Activated CD4-positive, alpha-beta T cell treated with anti-CD3 and anti-CD28 coated beads, Interleukin-2, amount 10 ng/mL, durations not matched to agents 24 days and 14 days (primary cell): ENCODE data around the gene TF. TPM values are rescaled to one million over a fixed set of nuclear protein-coding genes. Genes with fewer than 3 reads are reported as not detected.
A peak's percentile ranks its signal among the peaks of the same experiment; 100 is the strongest.
"Not testable (repeated sequence)": the region's sequence is repeated elsewhere in the genome, so short reads cannot be mapped to it uniquely, and the experiment has no call there.

Experiments used
- DNase-seq: peaks from one replicate; pipeline ENCODE4 v3.0.0; 2022
- H3K27ac Mint-ChIP-seq: one replicate; pipeline ENCODE4 v1.8.0; 2022; ENCODE audit warnings: mild to moderate bottlenecking, mixed read lengths
- H3K27me3 Mint-ChIP-seq: one replicate; pipeline ENCODE4 v1.8.0; 2022; ENCODE audit warnings: mixed read lengths
- H3K36me3 Mint-ChIP-seq: one replicate; pipeline ENCODE4 v1.8.0; 2022; ENCODE audit warnings: low read depth, mild to moderate bottlenecking, mixed read lengths
- H3K4me1 Mint-ChIP-seq: one replicate; pipeline ENCODE4 v1.8.0; 2021; ENCODE audit warnings: mixed read lengths
- H3K4me3 Mint-ChIP-seq: one replicate; pipeline ENCODE4 v1.8.0; 2022; ENCODE audit warnings: mild to moderate bottlenecking, moderate library complexity, mixed read lengths
- H3K9me3 Mint-ChIP-seq: one replicate; pipeline ENCODE4 v1.8.0; 2021; ENCODE audit warnings: mixed read lengths
- intact Hi-C: fragments of 100-400 bp; cut with micrococcal nuclease; formaldehyde crosslinking; loops from one replicate; pipeline ENCODE4 v1.15.1; 2023
- total RNA-seq: library from RNA; stranded (reverse); gene quantifications from 2 replicates; pipeline ENCODE4 v1.2.3, GENCODE V29; 2022

The TF gene
- total RNA-seq, 1 donor from 2014 or later = 0.26 TPM

DNA sequence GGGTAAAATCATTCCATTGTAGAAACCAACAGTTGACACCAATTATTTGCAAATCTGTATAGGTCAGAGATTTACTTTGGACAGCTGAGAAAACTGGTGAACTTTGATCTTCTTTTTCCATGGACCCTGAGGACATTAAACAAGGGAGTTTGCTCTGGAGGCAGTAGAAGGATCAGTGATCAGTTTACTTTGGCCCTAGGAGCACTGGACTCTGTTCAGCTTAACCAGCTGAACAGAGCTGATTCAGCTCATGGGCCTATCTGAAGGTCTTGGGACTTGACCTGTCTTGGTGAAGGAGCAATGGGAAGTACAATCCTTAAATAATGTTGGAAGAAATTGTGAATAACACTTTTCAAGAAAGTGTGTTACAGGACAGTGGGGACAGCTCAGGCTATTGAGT is 15.2 kb upstream of the TF start:
- peaks cover 10% of the 10 kb centered on the region for H3K9me3 Mint-ChIP-seq
- no peaks in the 10 kb centered on the region for H3K36me3 Mint-ChIP-seq
- H3K4me3 Mint-ChIP-seq = no peak overlapping the region
- intact Hi-C loops = no loop called here
- peak; percentile 8 for DNase-seq
- H3K4me1 Mint-ChIP-seq = no peaks in the 10 kb centered on the region
- H3K27ac Mint-ChIP-seq = no peak overlapping the region
- H3K27me3 Mint-ChIP-seq = peaks cover 6% of the 10 kb centered on the region

DNA sequence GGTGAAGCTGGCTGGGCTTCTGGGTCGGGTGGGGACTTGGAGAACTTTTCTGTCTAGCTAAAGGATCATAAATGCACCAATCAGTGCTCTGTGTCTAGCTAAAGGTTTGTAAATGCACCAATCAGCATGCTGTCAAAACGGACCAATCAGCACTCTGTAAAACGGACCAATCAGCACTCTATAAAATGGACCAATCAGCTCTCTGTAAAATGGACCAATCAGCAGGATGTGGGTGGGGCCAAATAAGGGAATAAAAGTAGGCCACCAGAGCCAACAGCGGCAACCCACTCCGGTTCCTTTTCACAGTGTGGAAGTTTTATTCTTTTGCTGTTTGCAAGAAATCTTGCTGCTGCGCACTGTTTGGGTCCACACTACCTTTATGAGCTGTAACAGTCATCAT is 14.0 kb upstream of the TF start:
- H3K27me3 Mint-ChIP-seq, H3K4me3 Mint-ChIP-seq, H3K27ac Mint-ChIP-seq, H3K4me1 Mint-ChIP-seq, intact Hi-C loops, H3K36me3 Mint-ChIP-seq: not testable (repeated sequence)
- peaks cover 10% of the 10 kb centered on the region for H3K9me3 Mint-ChIP-seq
- peak; percentile 18 for DNase-seq

DNA sequence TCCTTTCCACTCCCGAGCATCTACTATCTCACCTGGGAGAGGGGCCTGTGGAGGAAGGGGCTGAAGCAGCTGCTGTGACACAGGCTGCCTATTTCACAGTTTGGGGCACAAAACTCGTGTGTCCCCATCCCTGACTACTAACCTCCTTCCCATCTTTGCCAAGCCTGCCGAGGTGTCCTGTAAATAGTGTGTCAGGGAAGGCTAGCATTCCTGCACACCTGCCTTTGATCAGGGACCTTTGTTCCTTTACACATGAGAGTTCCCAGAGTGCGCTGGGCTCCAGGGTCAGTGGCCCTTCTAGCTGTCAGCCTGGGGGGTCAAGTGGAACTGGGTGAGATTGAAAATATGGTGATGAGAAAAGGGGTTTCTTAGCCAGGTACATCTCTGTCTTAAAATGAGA is 13.0 kb upstream of the TF start:
- Mint-ChIP-seq H3K27ac (no peak overlapping the region), H3K36me3 (no peaks in the 10 kb centered on the region), H3K4me1 (no peaks in the 10 kb centered on the region), H3K4me3 (no peak overlapping the region), H3K27me3 (peaks cover 8% of the 10 kb centered on the region), H3K9me3 (peaks cover 10% of the 10 kb centered on the region)
- no peak for DNase-seq
- intact Hi-C loops = no loop called here

DNA sequence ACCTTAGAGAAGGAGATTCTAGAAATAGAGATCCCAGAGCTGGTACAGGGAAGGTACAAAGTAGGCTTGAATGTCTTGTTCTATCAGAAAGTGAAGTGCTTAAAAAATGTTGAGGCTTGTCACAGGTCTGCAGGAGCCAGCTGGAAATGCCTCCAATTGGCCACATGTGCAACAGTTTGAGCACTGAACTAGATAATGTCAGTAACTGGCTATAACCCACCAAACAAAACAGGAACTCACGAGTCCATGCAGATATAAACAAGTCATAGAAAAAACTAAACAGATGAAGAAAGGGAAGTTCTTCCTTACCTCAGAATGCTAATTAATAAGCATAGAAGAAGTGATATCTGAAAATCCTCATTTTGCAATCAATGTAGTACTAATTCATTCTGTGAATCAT is 11.9 kb upstream of the TF start:
- H3K9me3 Mint-ChIP-seq = peaks cover 19% of the 10 kb centered on the region
- no peak for DNase-seq
- H3K27me3 Mint-ChIP-seq = peaks cover 8% of the 10 kb centered on the region
- intact Hi-C loops = no loop called here
- H3K36me3 Mint-ChIP-seq = no peaks in the 10 kb centered on the region
- no peak overlapping the region for H3K27ac Mint-ChIP-seq
- H3K4me3 Mint-ChIP-seq = no peak overlapping the region
- H3K4me1 Mint-ChIP-seq = no peaks in the 10 kb centered on the region

DNA sequence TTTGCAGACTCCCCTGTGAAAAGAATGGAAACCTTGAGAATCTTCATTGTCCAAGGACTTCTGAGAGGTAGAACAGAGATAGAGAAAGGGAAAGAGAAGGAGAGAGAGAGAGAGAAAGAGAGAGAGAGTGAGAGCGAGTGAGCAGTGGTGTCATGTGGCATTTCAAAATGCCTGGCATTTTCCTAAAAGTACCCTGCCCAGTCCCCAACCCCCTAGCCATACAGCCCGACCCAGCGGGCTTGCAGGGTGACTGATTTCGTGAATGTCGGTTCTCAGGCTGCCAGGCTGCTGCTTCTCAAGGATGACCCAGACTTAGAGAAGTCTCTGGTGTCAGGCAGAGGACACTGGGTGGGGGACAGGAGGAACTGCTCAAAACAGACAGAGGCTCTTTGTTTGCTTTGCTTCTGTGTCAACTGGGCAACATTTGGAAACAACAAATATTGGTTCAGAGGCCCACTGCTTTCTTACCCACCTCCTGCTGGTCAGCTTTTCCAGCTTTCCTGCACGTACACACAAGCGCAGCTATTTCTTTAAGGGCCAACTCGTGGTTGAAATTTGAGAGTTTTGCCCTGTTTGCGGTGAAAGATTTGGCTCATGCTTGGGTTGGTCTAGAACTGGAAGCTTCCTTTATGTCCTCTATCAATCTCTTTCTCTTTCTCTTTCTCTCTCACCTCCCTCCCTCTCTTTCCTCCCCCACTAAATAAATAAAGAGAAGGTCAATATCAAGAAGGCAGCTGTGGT is 3.7 kb upstream of the TF start:
- Mint-ChIP-seq H3K36me3 (no peaks in the 10 kb centered on the region), H3K4me1 (no peaks in the 10 kb centered on the region), H3K4me3 (no peak overlapping the region), H3K27me3 (peaks cover 34% of the 10 kb centered on the region), H3K9me3 (peaks cover 9% of the 10 kb centered on the region), H3K27ac (no peak overlapping the region)
- DNase-seq = peak; percentile 29
- intact Hi-C loops = no loop called here

DNA sequence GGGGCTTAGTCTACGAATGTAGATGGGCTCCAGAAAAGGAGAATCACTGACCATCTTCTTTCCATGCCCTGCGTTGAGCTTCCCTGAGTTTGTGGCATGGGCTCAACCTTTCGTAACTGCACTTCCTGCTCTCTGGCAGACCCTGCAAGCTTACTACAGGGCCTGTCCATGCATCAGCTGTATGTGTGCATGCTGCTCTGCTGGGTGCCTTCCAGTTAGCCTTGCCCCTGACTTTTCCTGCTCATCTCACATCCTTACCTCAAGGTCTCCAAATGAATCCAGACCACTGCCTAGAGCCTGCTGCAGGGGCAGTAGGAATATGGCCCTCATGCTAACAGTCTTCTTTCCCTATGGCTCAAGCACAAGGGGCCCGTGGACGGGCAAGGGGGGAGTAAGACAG is 2.0 kb upstream of the TF start:
- no peaks in the 10 kb centered on the region for H3K9me3 Mint-ChIP-seq
- H3K4me1 Mint-ChIP-seq = no peaks in the 10 kb centered on the region
- peaks cover 35% of the 10 kb centered on the region for H3K27me3 Mint-ChIP-seq
- peak; percentile 37 for DNase-seq
- H3K4me3 Mint-ChIP-seq = no peak overlapping the region
- H3K36me3 Mint-ChIP-seq = no peaks in the 10 kb centered on the region
- no peak overlapping the region for H3K27ac Mint-ChIP-seq
- intact Hi-C loops = no loop called here

DNA sequence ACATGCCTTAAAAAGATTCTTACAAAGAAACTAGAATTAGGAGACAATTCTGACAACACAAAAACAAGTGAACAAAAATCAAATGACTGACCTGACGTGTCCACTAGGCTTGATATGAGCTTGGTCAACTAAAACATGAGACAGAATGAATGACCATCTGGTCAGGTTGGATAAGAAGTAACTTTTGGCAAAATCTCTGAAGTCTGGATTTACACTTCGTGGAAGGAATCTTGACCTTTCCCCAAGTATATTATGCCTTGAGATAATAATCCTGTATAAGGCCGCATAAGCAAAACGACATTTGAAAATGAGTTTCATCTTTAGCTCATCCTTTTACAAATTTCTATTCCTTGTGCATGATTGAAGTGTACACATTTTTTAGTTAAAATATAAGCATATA is 1.1 kb upstream of the TF start:
- intact Hi-C loops = no loop called here
- Mint-ChIP-seq H3K4me3 (no peak overlapping the region), H3K9me3 (no peaks in the 10 kb centered on the region), H3K27ac (no peak overlapping the region), H3K36me3 (no peaks in the 10 kb centered on the region), H3K27me3 (peaks cover 40% of the 10 kb centered on the region), H3K4me1 (no peaks in the 10 kb centered on the region)
- DNase-seq = no peak

DNA sequence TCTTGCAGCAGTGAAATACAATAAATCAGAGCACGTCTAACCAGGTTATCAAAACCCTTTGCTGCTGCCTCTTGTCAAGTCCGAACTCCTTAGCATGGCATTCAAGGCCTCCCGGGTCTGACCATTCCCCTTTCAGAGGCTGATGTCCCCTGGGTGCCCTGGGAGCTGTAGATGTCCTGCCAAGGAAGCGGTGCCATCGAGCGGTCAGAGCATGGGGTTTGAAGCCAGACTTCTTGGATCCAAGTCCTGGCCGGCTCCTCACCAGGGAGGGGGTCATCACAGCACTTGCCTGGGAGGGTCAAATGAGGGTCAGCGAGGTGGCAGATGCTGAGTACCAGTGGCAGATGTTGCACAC is 496 bp downstream of the TF start:
- intact Hi-C loops = no loop called here
- H3K4me3 Mint-ChIP-seq = no peak overlapping the region
- peaks cover 40% of the 10 kb centered on the region for H3K27me3 Mint-ChIP-seq
- H3K4me1 Mint-ChIP-seq = no peaks in the 10 kb centered on the region
- H3K27ac Mint-ChIP-seq = no peak overlapping the region
- H3K9me3 Mint-ChIP-seq = no peaks in the 10 kb centered on the region
- DNase-seq = no peak
- H3K36me3 Mint-ChIP-seq = no peaks in the 10 kb centered on the region

DNA sequence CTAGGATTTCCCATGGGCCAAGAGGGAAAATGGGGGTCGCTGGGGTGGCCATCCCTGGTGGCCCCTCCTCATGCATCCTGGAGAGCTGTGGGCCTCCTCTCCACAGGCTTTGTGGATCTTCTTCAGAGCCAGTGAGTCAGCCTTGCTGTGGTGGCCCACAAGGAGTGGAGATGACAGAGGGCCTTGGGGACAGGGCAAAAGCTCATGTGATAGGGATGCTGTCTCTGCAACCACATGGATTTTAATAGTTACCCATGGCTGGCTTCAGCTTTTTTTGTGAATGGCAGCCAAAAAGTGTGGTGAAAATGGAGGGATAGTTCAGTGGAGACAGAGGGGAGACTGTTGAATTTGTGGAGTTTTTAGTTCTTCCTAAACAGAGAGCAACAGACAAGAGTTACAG is 1.2 kb downstream of the TF start:
- H3K9me3 Mint-ChIP-seq = no peaks in the 10 kb centered on the region
- intact Hi-C loops = no loop called here
- no peaks in the 10 kb centered on the region for H3K4me1 Mint-ChIP-seq
- H3K27ac Mint-ChIP-seq = no peak overlapping the region
- no peaks in the 10 kb centered on the region for H3K36me3 Mint-ChIP-seq
- DNase-seq = no peak
- no peak overlapping the region for H3K4me3 Mint-ChIP-seq
- H3K27me3 Mint-ChIP-seq = peaks cover 35% of the 10 kb centered on the region

DNA sequence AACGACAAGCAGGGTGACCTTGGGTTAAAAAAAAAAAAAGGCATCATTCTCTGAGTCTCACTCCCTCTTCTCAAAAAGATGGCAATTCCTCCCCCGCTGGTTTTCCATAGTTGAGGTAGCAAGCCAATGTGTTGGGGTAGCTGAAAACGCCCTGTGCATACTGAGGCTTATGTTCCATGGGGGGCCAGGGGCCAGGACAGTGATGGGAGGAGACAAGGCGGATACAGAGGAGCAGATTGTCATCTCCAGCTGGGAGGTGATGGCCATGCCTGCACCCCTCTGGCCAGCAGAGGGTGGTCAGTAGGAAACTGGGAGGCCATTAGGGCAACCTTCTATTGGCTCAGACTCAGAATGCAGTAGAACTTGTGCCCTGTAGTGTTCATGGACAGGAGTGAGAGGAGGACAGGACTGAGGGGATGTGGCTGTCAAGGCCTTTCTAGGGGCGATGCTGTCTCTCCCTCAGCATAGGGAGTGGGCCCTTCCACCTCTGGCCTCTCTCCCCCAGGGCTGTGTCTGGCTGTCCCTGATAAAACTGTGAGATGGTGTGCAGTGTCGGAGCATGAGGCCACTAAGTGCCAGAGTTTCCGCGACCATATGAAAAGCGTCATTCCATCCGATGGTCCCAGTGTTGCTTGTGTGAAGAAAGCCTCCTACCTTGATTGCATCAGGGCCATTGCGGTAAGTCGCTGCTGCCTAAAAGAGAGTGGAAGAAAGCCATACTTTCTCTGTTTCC is 1.9 kb downstream of the TF start:
- no peak overlapping the region for H3K4me3 Mint-ChIP-seq
- H3K36me3 Mint-ChIP-seq = no peaks in the 10 kb centered on the region
- H3K27ac Mint-ChIP-seq = no peak overlapping the region
- no peaks in the 10 kb centered on the region for H3K4me1 Mint-ChIP-seq
- no peaks in the 10 kb centered on the region for H3K9me3 Mint-ChIP-seq
- intact Hi-C loops = no loop called here
- peaks cover 35% of the 10 kb centered on the region for H3K27me3 Mint-ChIP-seq
- DNase-seq = no peak

DNA sequence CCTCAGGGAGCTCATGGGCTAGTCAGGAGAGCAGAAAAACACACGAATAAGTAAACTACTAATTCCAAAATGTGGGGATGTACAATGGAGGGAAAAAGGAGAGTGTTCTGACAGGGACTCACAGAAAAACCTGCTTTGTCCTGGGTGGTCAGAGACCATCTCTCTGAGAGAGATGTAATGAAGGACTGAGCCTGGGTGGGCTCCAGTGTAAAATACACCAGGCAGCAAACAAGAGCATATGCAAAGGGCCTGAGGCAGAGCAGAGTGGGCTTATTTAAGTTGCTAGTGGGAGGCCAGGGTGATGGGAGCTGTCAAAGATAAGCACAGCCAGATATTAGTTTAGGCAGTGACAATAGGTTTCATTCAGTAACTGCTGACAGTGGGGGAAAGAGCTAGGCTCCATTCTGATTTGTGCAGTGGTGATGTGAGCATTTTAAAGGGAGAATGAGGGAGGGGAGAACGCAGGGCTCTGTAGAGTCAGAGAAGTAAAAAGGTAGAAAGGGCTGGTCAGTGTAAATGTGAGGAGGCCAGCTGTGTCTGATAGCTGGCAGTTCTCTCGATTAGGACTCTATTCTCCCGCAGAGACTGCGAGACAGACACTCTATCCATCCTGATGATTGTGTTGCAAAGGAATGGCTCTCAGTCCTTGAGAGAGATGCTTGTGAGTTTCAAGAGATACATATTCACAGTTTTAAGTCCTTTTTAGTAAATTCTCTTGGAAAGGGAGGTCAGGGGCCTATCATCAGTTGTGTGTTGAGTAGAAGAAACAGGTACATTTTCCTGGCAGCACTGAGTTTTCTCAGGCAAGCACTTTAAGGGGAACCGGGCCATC is 3.5 kb downstream of the TF start:
- no peak overlapping the region for H3K27ac Mint-ChIP-seq
- H3K4me1 Mint-ChIP-seq = no peaks in the 10 kb centered on the region
- H3K9me3 Mint-ChIP-seq = no peaks in the 10 kb centered on the region
- intact Hi-C loops = no loop called here
- peaks cover 28% of the 10 kb centered on the region for H3K27me3 Mint-ChIP-seq
- H3K4me3 Mint-ChIP-seq = no peak overlapping the region
- DNase-seq = no peak
- no peaks in the 10 kb centered on the region for H3K36me3 Mint-ChIP-seq

DNA sequence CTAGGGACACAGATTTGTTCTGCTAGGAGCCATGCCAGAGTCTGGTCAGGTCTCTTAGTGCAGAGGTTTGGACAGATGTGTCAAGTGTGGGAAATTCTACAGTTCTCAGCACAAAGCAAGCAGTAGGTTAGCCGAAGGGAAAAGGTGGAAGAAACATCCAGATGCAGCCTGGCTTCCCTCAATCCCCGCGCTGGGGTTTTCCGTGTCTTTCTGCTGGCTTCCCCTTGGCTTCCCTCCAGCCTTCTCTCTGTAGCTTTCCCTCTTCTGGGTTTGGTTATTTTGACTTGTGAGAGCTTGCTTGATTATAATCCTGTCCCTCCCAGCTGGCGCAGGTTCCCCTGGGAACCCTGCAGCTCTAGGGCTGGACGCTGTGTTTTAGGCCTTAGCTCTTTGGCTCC is 4.1 kb downstream of the TF start:
- Mint-ChIP-seq H3K4me1 (no peaks in the 10 kb centered on the region), H3K9me3 (no peaks in the 10 kb centered on the region), H3K27ac (no peak overlapping the region), H3K36me3 (no peaks in the 10 kb centered on the region), H3K4me3 (no peak overlapping the region), H3K27me3 (peaks cover 22% of the 10 kb centered on the region)
- intact Hi-C loops = no loop called here
- DNase-seq = no peak

DNA sequence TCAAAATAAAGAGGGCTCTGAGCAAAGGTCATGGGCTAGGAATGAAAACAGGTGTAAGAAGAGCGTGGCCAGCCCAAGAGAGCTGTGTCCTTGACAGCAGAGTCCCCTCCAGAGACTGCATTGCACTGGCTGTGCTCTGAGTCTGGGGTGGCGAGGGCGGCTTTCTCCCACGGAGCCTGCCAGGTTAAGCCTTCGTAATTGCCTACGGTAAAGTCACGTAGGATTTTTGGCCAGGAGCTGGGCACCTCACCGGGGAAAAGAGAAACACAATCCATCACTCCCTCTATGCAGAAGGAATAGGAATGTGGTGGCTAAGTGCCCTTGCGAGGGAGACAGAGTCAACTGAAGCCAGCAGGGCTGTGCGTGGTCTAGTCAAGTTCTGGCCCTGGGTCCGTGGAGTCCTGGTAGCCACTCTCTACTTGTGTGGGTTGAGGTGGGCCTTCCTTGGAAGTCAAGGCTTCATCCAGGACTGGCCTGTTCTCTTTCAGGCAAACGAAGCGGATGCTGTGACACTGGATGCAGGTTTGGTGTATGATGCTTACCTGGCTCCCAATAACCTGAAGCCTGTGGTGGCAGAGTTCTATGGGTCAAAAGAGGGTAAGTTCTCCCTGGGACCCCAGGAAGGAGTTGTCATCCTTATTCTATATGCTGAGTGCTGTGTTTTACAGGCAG is 7.0 kb downstream of the TF start:
- no peak overlapping the region for H3K27ac Mint-ChIP-seq
- DNase-seq = no peak
- intact Hi-C loops = no loop called here

DNA sequence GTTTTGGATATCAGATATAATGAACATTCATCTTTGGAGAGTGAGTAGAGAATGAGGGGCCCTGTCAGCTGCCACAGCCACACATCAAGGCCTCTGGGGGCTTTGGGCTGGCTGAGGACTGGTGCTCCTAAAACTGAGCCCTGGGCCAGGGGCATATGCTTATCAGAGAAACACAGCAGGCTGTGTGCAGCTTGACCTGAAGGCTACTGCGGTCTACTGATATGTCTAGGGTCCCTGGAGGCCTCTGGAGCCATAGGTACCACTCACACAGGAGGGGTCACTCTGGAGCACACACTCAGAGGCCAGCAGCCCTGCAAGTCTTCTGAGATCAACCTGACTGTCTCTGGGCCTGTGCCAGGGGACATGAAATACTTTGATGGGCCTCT is 7.6 kb downstream of the TF start:
- no peaks in the 10 kb centered on the region for H3K9me3 Mint-ChIP-seq
- intact Hi-C loops = no loop called here
- no peaks in the 10 kb centered on the region for H3K36me3 Mint-ChIP-seq
- no peak overlapping the region for H3K4me3 Mint-ChIP-seq
- H3K27me3 Mint-ChIP-seq = peaks cover 6% of the 10 kb centered on the region
- no peak overlapping the region for H3K27ac Mint-ChIP-seq
- H3K4me1 Mint-ChIP-seq = no peaks in the 10 kb centered on the region
- DNase-seq = no peak

More for the DNA sequence above, 7.0 kb downstream of the TF start:
- H3K4me1 Mint-ChIP-seq = no peaks in the 10 kb centered on the region
- no peak overlapping the region for H3K4me3 Mint-ChIP-seq
- H3K36me3 Mint-ChIP-seq = no peaks in the 10 kb centered on the region
- peaks cover 6% of the 10 kb centered on the region for H3K27me3 Mint-ChIP-seq
- H3K9me3 Mint-ChIP-seq = no peaks in the 10 kb centered on the region
